ENCODE measurements around the gene GBA2.

GBA2 gene

GRCh38 chr9:35763803-35764202 is 14.8 kb upstream of the GBA2 start:
- peak; percentile 19 for DNase-seq

GRCh38 chr9:35763181-35763580 is 14.2 kb upstream of the GBA2 start:
- no peak for DNase-seq

- DNase-seq = peak; percentile 37
Measured at GRCh38 chr9:35760651-35761050, 11.6 kb upstream of the GBA2 start.

- DNase-seq = no peak
Measured at GRCh38 chr9:35759795-35760194, 10.8 kb upstream of the GBA2 start.

GRCh38 chr9:35758475-35759050 is 9.5 kb upstream of the GBA2 start:
- DNase-seq = no peak

- DNase-seq = no peak
Measured at GRCh38 chr9:35757892-35758275, 8.9 kb upstream of the GBA2 start.

GRCh38 chr9:35757226-35757891 is 8.3 kb upstream of the GBA2 start:
- peak; percentile 67 for DNase-seq

GRCh38 chr9:35756275-35757225 is 7.5 kb upstream of the GBA2 start:
- DNase-seq = peak; percentile 92

- DNase-seq = peak; percentile 46
Measured at GRCh38 chr9:35755071-35755470, 6.0 kb upstream of the GBA2 start.

- no peak for DNase-seq
Measured at GRCh38 chr9:35754264-35754663, 5.2 kb upstream of the GBA2 start, which contains the start of gene MSMP. MSMP (minus strand) TSS chr9:35754276; CDS start chr9:35754129, 147 bp downstream.

- no peak for DNase-seq
Measured at GRCh38 chr9:35753466-35753865, 4.4 kb upstream of the GBA2 start.

- no peak for DNase-seq
Measured at GRCh38 chr9:35750256-35750531, 1.2 kb upstream of the GBA2 start.

GRCh38 chr9:35749515-35750255 is 657 bp upstream of the GBA2 start:
- DNase-seq = peak; percentile 42

GRCh38 chr9:35748242-35748857 is 678 bp downstream of the GBA2 start:
- DNase-seq = peak; percentile 27

GRCh38 chr9:35746583-35746982 is 2.4 kb downstream of the GBA2 start:
- no peak for DNase-seq

- DNase-seq = no peak
Measured at GRCh38 chr9:35745569-35745968, 3.5 kb downstream of the GBA2 start.

- DNase-seq = no peak
Measured at GRCh38 chr9:35743880-35744518, 5.0 kb downstream of the GBA2 start.

GRCh38 chr9:35743452-35743851 is 5.6 kb downstream of the GBA2 start:
- no peak for DNase-seq

GRCh38 chr9:35741740-35742139 is 7.3 kb downstream of the GBA2 start:
- DNase-seq = peak; percentile 88

GRCh38 chr9:35740243-35740642 is 8.8 kb downstream of the GBA2 start:
- DNase-seq = no peak

- no peak for DNase-seq
Measured at GRCh38 chr9:35738924-35739323, 10.1 kb downstream of the GBA2 start.

GRCh38 chr9:35738186-35738585 is 10.8 kb downstream of the GBA2 start:
- DNase-seq = no peak

All from hematopoietic multipotent progenitor cell treated with erythropoietin and hydrocortisone succinate and interleukin-3 and kit ligand, for 4 days (in vitro differentiated cells).